Body of pancreas (tissue), 4 donors: ENCODE results near the gene NOCT. TPM values are rescaled to one million over a fixed set of nuclear protein-coding genes. Genes with fewer than 3 reads are reported as not detected.

Experiments
- ATAC-seq: fragments of 150-250 bp; one replicate; pipeline ENCODE4 v1.9.1; 2016
- DNase-seq, 4 donors: peaks; one replicate each; pipeline ENCODE4 v3.0.0-alpha.2; 2019
- H3K27ac ChIP-seq, 4 donors: fragments of 200-600 bp; sonication (generic); 1 replicate in 3 of 4; 2 replicates in 1 of 4; pipeline versions ENCODE4 v1.5.1 to v1.6.1; 2016 to 2019; ENCODE audit warnings: mild to moderate bottlenecking in 1 of 4, mixed read lengths in 1 of 4, moderate library complexity in 1 of 4
- H3K27me3 ChIP-seq, 2 donors: fragments of 200-600 bp; sonication (generic); one replicate each; pipeline ENCODE4 v1.6.0; 2016; ENCODE audit warnings: mild to moderate bottlenecking in 1 of 2
- H3K36me3 ChIP-seq, 2 donors: fragments of 200-600 bp; sonication (generic); replicated peaks in 1 of 2; 2 replicates each; pipeline ENCODE4 v1.5.1; 2016; ENCODE audit warnings: low read depth in 2 of 2; ENCODE audit not compliant: insufficient read depth in 1 of 2
- H3K4me1 ChIP-seq: fragments of 200-600 bp; sonication (generic); one replicate; pipeline ENCODE4 v1.6.0; 2016
- H3K4me3 ChIP-seq, 2 donors: fragments of 200-600 bp; sonication (generic); 1 replicate in 1 of 2; 2 replicates in 1 of 2; pipeline ENCODE4 v1.5.1; 2016 to 2019
- H3K9me3 ChIP-seq, 3 donors: fragments of 200-600 bp; sonication (generic); 1 replicate in 2 of 3; 2 replicates in 1 of 3; pipeline ENCODE4 v1.5.1; 2016
- POLR2A ChIP-seq, 3 donors: fragments of 450-650 bp; IDR thresholded peaks; one replicate each; pipeline ENCODE4 v1.6.1; 2016; ENCODE audit warnings: antibody characterized with exemption in 3 of 3, mild to moderate bottlenecking in 2 of 3
- WGBS, 2 donors: methylation state at CpG; one replicate each; pipeline ENCODE4 v1.1.5; 2017; 5-methylcytosine and 5-hydroxymethylcytosine counted together
- intact Hi-C: fragments of 100-400 bp; cut with DNase I; formaldehyde crosslinking; loops from one replicate; pipeline ENCODE4 v1.15.1; 2023
- total RNA-seq, 2 donors: library from RNA; depleted of rRNA; stranded (reverse); fragments of >200 nt; gene quantifications; one replicate each; pipeline ENCODE4 v1.1.0, GENCODE V29; 2016
- TF ChIP-seq, protein P1 (sequence below), 7 experiments: fragments of 450-650 bp in 4 of 7; fragments of 200-600 bp in 3 of 7; sonication (generic) in 3 of 7; IDR thresholded peaks; one replicate each; pipeline ENCODE4 v1.5.1; 2016 to 2019; ENCODE audit warnings: antibody characterized with exemption in 7 of 7

Gene NOCT, protein sequence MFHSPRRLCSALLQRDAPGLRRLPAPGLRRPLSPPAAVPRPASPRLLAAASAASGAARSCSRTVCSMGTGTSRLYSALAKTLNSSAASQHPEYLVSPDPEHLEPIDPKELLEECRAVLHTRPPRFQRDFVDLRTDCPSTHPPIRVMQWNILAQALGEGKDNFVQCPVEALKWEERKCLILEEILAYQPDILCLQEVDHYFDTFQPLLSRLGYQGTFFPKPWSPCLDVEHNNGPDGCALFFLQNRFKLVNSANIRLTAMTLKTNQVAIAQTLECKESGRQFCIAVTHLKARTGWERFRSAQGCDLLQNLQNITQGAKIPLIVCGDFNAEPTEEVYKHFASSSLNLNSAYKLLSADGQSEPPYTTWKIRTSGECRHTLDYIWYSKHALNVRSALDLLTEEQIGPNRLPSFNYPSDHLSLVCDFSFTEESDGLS
- 10 to 100 TPM in 1 of 2 donors, 1 to 10 TPM in 1; 5.7 to 11.9 TPM for total RNA-seq

DNA sequence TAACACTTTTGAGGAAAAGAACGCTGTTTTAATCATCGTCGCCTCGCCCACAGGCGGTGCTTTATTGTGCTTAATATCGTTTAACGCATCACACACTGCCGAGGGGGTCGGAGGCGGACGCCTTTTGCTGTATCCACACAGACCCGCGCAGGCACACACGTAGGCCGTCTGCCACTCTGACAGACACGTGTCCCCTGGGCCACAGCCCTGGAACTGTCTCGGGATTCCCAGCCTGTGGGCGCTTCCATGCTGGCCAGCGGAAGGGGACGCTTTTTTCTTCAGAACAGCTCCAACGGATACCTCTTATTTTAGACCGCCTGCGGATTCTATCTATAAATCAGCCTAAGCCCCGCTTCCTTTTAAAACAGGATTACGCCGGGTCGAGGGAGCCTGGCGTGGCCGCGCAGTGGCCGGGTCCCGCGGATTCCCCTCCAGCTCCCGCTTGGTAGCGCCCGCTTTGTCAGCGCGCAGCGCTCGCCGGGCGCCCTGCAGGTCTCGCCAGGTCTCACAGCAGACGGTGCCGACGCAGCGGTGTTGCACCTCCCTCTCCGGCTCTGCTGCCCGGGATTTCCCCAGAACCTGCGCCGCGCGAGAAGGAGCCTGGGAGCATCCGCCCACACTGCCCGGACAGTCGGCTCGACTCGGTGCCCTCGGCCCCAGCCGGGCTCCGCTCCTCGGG is at the start of gene NOCT:
Gene NOCT (plus strand): TSS at position 513 of the 679 bp plus-strand sequence. CDS start 201 bp downstream, outside the sequence.
- peaks cover 43% of the 10 kb centered on the region for H3K4me1 ChIP-seq
- 0% methylated on average over 20 to 58 of the region's 62 CpGs for WGBS, 2 donors
- peak; percentile 91 to 94 (median 93) for DNase-seq
- intact Hi-C loops: no loop called here
- no peaks in the 10 kb centered on the region for H3K9me3 ChIP-seq
- peak within 1 kb of the TSS; percentile 1 to 55 for H3K4me3 ChIP-seq
- peak within 1 kb of the TSS; percentile 91 to 96 (median 92) for H3K27ac ChIP-seq
- H3K36me3 ChIP-seq: no peaks in the 10 kb centered on the region
- peak; percentile 93 for ATAC-seq
- no peaks in the 10 kb centered on the region for H3K27me3 ChIP-seq
- TF ChIP-seq, protein P1, sequence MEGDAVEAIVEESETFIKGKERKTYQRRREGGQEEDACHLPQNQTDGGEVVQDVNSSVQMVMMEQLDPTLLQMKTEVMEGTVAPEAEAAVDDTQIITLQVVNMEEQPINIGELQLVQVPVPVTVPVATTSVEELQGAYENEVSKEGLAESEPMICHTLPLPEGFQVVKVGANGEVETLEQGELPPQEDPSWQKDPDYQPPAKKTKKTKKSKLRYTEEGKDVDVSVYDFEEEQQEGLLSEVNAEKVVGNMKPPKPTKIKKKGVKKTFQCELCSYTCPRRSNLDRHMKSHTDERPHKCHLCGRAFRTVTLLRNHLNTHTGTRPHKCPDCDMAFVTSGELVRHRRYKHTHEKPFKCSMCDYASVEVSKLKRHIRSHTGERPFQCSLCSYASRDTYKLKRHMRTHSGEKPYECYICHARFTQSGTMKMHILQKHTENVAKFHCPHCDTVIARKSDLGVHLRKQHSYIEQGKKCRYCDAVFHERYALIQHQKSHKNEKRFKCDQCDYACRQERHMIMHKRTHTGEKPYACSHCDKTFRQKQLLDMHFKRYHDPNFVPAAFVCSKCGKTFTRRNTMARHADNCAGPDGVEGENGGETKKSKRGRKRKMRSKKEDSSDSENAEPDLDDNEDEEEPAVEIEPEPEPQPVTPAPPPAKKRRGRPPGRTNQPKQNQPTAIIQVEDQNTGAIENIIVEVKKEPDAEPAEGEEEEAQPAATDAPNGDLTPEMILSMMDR (IDR thresholded peaks at IDR 0.05): peak in 4 of 7 experiments; percentile 39 to 52 (median 44)
- peak; percentile 97 for TF ChIP-seq POLR2A (IDR thresholded peaks at IDR 0.05)

DNA sequence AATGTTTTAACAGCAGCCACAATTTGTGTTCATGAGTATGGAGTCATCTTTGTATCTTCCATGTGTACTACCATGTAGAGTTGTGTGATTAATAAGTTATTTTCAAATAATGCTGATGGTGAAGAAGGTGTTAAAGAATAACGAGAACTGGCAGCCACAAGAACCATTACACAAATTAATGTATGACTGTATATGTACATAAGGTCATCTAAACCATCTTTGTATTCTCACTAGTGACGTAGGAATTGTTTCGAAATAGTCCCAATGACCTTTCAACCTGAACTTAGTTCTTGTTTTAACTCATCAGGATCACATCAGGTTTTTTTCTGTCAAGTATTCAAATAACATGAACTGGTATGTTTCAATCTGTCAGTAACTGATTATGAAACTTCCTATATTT is 48.3 kb upstream of the NOCT start:
- no peak overlapping the region for H3K27ac ChIP-seq

DNA sequence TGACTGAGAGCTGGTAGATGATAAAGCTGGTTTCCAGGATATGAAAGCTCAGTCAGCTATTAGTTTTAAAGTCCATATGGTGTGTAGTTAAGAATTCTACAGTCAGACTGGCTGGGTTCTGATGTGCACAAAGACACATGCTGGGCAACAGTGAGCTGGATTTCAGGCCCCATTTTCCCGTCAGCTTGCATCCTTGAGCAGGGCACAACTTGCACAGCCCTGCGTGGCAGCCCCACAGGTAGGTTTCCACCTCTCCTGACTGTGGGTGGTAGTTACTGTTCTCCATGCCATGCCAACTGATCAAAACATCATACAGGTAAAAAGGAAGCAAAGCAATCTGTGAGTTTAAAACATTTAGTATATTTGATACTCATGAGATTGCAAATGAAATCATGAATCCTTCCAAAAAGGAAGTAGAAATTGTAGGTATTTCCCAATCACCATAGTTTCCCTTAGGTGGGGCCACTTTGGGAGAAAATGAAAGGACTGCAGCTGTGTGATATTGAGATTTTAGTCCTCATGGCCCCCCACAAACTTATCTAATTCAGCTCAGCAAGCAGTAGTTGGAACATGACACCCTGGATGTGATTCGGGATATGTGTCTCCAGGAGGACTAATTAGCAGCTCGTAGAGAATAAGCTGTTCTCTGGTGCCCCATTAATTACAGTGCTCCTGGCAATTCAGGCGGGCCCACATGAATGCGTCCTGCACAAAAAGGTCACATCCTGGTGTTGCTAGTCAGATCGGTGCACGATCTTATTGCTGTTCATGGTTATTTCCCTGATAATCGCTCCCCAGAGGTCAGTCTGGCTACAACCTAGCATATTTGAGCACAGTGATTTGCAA is 42.4 kb upstream of the NOCT start:
- Histone ChIP-seq H3K36me3 (no peaks in the 10 kb centered on the region), H3K27me3 (no peaks in the 10 kb centered on the region), H3K4me1 (no peaks in the 10 kb centered on the region), H3K4me3 (no peak overlapping the region), H3K9me3 (no peaks in the 10 kb centered on the region), H3K27ac (peak overlapping the region in 1 of 4 donors; percentile 35)
- 57 to 67% methylated on average over 8 to 9 of the region's 9 CpGs for WGBS, 2 donors
- peak; percentile 35 for ATAC-seq
- TF ChIP-seq, protein P1 (IDR thresholded peaks at IDR 0.05): no peak
- TF ChIP-seq POLR2A (IDR thresholded peaks at IDR 0.05): no peak
- intact Hi-C loops: no loop called here
- DNase-seq: peak in 2 of 4 donors; percentile 21 to 30

More for the DNA sequence above, 48.3 kb upstream of the NOCT start:
- 36 to 50% methylated on average over 3 of the region's 3 CpGs for WGBS, 2 donors
- intact Hi-C loops: no loop called here
- H3K4me3 ChIP-seq: no peak overlapping the region
- H3K27me3 ChIP-seq: no peaks in the 10 kb centered on the region
- TF ChIP-seq, protein P1 (IDR thresholded peaks at IDR 0.05): no peak
- TF ChIP-seq POLR2A (IDR thresholded peaks at IDR 0.05): no peak
- no peaks in the 10 kb centered on the region for H3K4me1 ChIP-seq
- no peaks in the 10 kb centered on the region for H3K36me3 ChIP-seq
- no peaks in the 10 kb centered on the region for H3K9me3 ChIP-seq
- no peak for DNase-seq
- no peak for ATAC-seq

DNA sequence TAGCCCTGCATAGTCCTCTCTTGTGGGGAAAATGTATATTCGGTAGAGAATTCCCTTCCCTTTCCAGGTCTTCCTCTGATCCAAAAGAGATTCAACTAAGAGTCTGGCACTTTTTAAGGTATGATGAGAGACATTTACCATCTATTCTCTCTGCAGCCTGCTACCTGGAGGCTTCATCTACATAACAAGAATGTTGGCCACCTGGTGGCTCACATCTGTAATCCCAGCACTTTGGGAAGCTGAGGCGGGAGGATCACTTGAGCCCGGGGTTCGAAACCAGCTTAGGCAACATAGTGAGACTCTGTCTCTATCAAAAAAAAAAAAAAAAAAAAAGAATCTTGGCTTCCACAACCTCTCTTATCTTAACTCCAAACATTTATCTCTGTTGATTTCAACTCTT is 40.4 kb upstream of the NOCT start:
- no peak for DNase-seq
- no peaks in the 10 kb centered on the region for H3K9me3 ChIP-seq
- H3K36me3 ChIP-seq: no peaks in the 10 kb centered on the region
- H3K4me3 ChIP-seq: no peak overlapping the region
- 73 to 81% methylated on average over 4 of the region's 4 CpGs for WGBS, 2 donors
- TF ChIP-seq POLR2A (IDR thresholded peaks at IDR 0.05): no peak
- TF ChIP-seq, protein P1 (IDR thresholded peaks at IDR 0.05): no peak
- H3K27me3 ChIP-seq: no peaks in the 10 kb centered on the region
- H3K4me1 ChIP-seq: no peaks in the 10 kb centered on the region
- no peak for ATAC-seq
- H3K27ac ChIP-seq: no peak overlapping the region
- intact Hi-C loops: no loop called here
